Mucosa of descending colon (tissue), 3 donors: ENCODE measurements around the gene UBA7. TPM values are rescaled to one million over a fixed set of nuclear protein-coding genes. Genes with fewer than 3 reads are reported as not detected.

Experiments
- ATAC-seq: fragments of 200-7000 bp; cut with Tn5 transposase; one replicate; pipeline ENCODE4 v1.9.1; 2020; ENCODE audit warnings: mild to moderate bottlenecking, moderate library complexity
- DNase-seq, 3 donors: peaks; one replicate each; pipeline ENCODE4 v3.0.0-alpha.2; 2020
- H3K36me3 ChIP-seq: fragments of 200-600 bp; one replicate; pipeline ENCODE4 v1.8.0; 2021; ENCODE audit warnings: low read depth, mild to moderate bottlenecking
- H3K4me1 ChIP-seq: fragments of 200-600 bp; one replicate; pipeline ENCODE4 v1.8.0; 2021; ENCODE audit warnings: low read depth, mild to moderate bottlenecking
- H3K4me3 ChIP-seq: fragments of 200-600 bp; one replicate; pipeline ENCODE4 v1.8.0; 2021; ENCODE audit warnings: mild to moderate bottlenecking
- H3K9me3 ChIP-seq: fragments of 200-600 bp; one replicate; pipeline ENCODE4 v1.8.0; 2021; ENCODE audit warnings: mild to moderate bottlenecking
- CTCF ChIP-seq: fragments of 200-600 bp; IDR thresholded peaks from one replicate; pipeline ENCODE4 v1.8.0; 2022; ENCODE audit warnings: antibody characterized with exemption, mild to moderate bottlenecking
- intact Hi-C, 2 donors: fragments of 100-400 bp; cut with DNase I in 1 of 2; cut with micrococcal nuclease in 1 of 2; formaldehyde crosslinking; loops; one replicate each; pipeline versions ENCODE4 v1.11.0 to v1.11.1; 2022; cut with DNase I, micrococcal nuclease
- total RNA-seq, 3 donors: library from RNA; stranded (reverse); fragmentation: NEBNext Ultra II Directional in 2 of 3; extraction: Animal tissue kit (Norgen Biotek cat#: 25700) in 2 of 3; gene quantifications; one replicate each; pipeline versions ENCODE4 v1.2.1 to v1.2.4, GENCODE V29; 2021 to 2023
- donor health status: DM: no; HTN: no; CAD: no; lungs with moderate emphysema.
- donor health status: DM: no; HTN: no; CAD: no.
- donor health status: DM: no; HTN: yes; CAD: no.

Gene UBA7
- total RNA-seq, 3 donors from 2014 or later, result 90.3 to 192 (median 139) TPM

GRCh38 chr3:49775538-49775937, 38.2 kb downstream of the UBA7 start:
- no peak for DNase-seq
- Histone ChIP-seq H3K9me3 (no peaks in the 10 kb centered on the region), H3K36me3 (peaks cover 5% of the 10 kb centered on the region), H3K4me1 (peaks cover 3% of the 10 kb centered on the region), H3K4me3 (no peak overlapping the region)
- intact Hi-C loops, result no loop called here
- ATAC-seq, result no peak
- no peak for TF ChIP-seq CTCF

DNA sequence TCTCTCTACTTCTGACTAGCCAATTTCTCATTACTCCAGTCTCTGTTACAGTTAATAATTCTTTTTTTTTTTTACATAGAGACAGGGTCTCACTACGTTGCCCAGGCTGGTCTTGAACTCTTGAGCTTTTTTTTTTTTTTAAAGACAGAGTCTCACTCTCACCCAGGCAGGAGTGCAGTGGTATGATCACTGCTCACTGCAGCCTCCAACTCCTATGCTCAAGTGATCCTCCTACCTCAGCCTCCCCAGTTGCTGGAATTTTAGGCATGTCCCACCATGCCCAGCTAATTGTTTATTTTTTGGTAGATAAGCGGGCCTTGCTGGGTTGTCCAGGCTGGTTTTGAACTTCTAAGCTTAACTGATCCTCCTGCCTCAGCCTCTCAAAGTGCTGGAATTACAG, 41.0 kb downstream of the UBA7 start:
- intact Hi-C loops, result no loop called here
- Histone ChIP-seq H3K4me1 (no peaks in the 10 kb centered on the region), H3K4me3 (no peak overlapping the region), H3K9me3 (no peaks in the 10 kb centered on the region), H3K36me3 (peaks cover 4% of the 10 kb centered on the region)
- DNase-seq, result no peak
- no peak for TF ChIP-seq CTCF
- no peak for ATAC-seq

GRCh38 chr3:49771340-49771938, 42.3 kb downstream of the UBA7 start:
- ATAC-seq, result no peak
- H3K9me3 ChIP-seq, result no peaks in the 10 kb centered on the region
- intact Hi-C loops, result no loop called here

GRCh38 chr3:49769926-49770325, 43.8 kb downstream of the UBA7 start:
- Histone ChIP-seq H3K4me1 (no peaks in the 10 kb centered on the region), H3K36me3 (no peaks in the 10 kb centered on the region), H3K9me3 (no peaks in the 10 kb centered on the region), H3K4me3 (no peak overlapping the region)
- ATAC-seq (no peak), DNase-seq (no peak)
- TF ChIP-seq CTCF, result no peak
- intact Hi-C loops, result no loop called here

More at GRCh38 chr3:49771340-49771938, 42.3 kb downstream of the UBA7 start:
- DNase-seq, result no peak
- H3K4me3 ChIP-seq, result no peak overlapping the region
- TF ChIP-seq CTCF, result no peak
- no peaks in the 10 kb centered on the region for H3K36me3 ChIP-seq
- H3K4me1 ChIP-seq, result no peaks in the 10 kb centered on the region

GRCh38 chr3:49769286-49769915, 44.4 kb downstream of the UBA7 start:
- no peaks in the 10 kb centered on the region for H3K36me3 ChIP-seq
- TF ChIP-seq CTCF, result no peak
- DNase-seq (no peak), ATAC-seq (no peak)
- no peak overlapping the region for H3K4me3 ChIP-seq
- H3K4me1 ChIP-seq, result no peaks in the 10 kb centered on the region
- no peaks in the 10 kb centered on the region for H3K9me3 ChIP-seq
- intact Hi-C loops, result no loop called here
